GM12878 (cell line): ENCODE data around the gene ZNF22. TPM values are rescaled to one million over a fixed set of nuclear protein-coding genes. Genes with fewer than 3 reads are reported as not detected.
A peak's percentile ranks its signal among the peaks of the same experiment; 100 is the strongest.

Experiments used
- ATAC-seq: fragments of 200-7000 bp; cut with Tn5 transposase; 3 replicates; pipeline ENCODE4 v1.9.1; 2020; ENCODE audit warnings: mild to moderate bottlenecking, moderate library complexity
- BruUV-seq: library from RNA; stranded (reverse); fragments of 400-500 nt; replicated peaks from 2 replicates; lab custom pipeline; 2021; lab: Mats Ljungman, UMichigan
- CTCF ChIA-PET: fragments of 300-600 bp; sonication (Branson Sonifier 250); formaldehyde crosslinking; extraction: SDS; loops from one replicate; lab custom pipeline; 2021; ENCODE audit warnings: inconsistent platforms; lab: Yijun Ruan, JAX
- POLR2A ChIA-PET: fragments of 350-600 bp; formaldehyde crosslinking; extraction: SDS; loops from one replicate; lab custom pipeline; 2021; ENCODE audit warnings: inconsistent platforms; lab: Charles Lee
- RAD21 ChIA-PET: fragments of 300-600 bp; sonication (Branson Sonifier 250); formaldehyde crosslinking; loops from one replicate; lab custom pipeline; 2023; ENCODE audit warnings: antibody characterized with exemption; ENCODE audit not compliant: unreplicated experiment; lab: Charles Lee
- SMC1A ChIA-PET: fragments of 300-600 bp; sonication (Branson Sonifier 250); formaldehyde crosslinking; loops from one replicate; lab custom pipeline; 2023; ENCODE audit not compliant: unreplicated experiment, uncharacterized antibody; lab: Charles Lee
- DNase-seq: peaks from one replicate; pipeline ENCODE4 v3.0.0-alpha.2; 2011; ENCODE audit warnings: low read depth, low spot score
- FAIRE-seq: peaks from 3 replicates; lab custom pipeline; 2011; peaks lifted over from hg19 to GRCh38; lab: Jason Lieb, UNC
- H2AFZ ChIP-seq: 2 replicates; pipeline ENCODE4 v1.6.0; 2011; ENCODE audit warnings: low read depth, low read length, control low read depth; ENCODE audit not compliant: control insufficient read depth
- H3K27ac ChIP-seq: 2 replicates; pipeline ENCODE4 v1.5.1; 2011; ENCODE audit warnings: control low read depth; ENCODE audit not compliant: control insufficient read depth, insufficient read depth
- H3K27me3 ChIP-seq, 2 experiments: replicated peaks in 1 of 2; 2 replicates each; pipeline versions ENCODE4 v1.6.0 to v1.6.1; 2011; ENCODE audit warnings: low read length in 1 of 2; ENCODE audit not compliant: control insufficient read depth in 2 of 2, insufficient read depth in 2 of 2
- H3K36me3 ChIP-seq, 2 experiments: 2 replicates each; pipeline ENCODE4 v1.5.1; 2011; ENCODE audit warnings: low read length in 1 of 2; ENCODE audit not compliant: control insufficient read depth in 2 of 2, insufficient read depth in 2 of 2
- H3K4me1 ChIP-seq: 2 replicates; pipeline ENCODE4 v1.6.1; 2011; ENCODE audit warnings: mild to moderate bottlenecking, low read length, moderate library complexity, mixed read lengths; ENCODE audit not compliant: control insufficient read depth, insufficient read depth
- H3K4me2 ChIP-seq: 2 replicates; pipeline ENCODE4 v1.6.0; 2011; ENCODE audit warnings: control low read depth; ENCODE audit not compliant: control insufficient read depth, insufficient read depth
- H3K4me3 ChIP-seq: fragments of 200-600 bp; sonication (generic); 2 replicates; pipeline ENCODE4 v1.5.1; 2016
- H3K79me2 ChIP-seq: 2 replicates; pipeline ENCODE4 v1.6.0; 2011; ENCODE audit warnings: low read length; ENCODE audit not compliant: control insufficient read depth, insufficient read depth
- H3K9ac ChIP-seq: 2 replicates; pipeline ENCODE4 v1.8.0; 2011; ENCODE audit warnings: low read length, control low read depth, mixed read lengths; ENCODE audit not compliant: control insufficient read depth, insufficient read depth
- H3K9me3 ChIP-seq: replicated peaks from 3 replicates; pipeline ENCODE4 v1.5.1; 2011; ENCODE audit warnings: mild to moderate bottlenecking, low read length; ENCODE audit not compliant: control insufficient read depth, insufficient read depth
- H4K20me1 ChIP-seq: 2 replicates; pipeline ENCODE4 v1.6.0; 2011; ENCODE audit not compliant: control insufficient read depth, insufficient read depth
- BHLHE40 ChIP-seq, 2 experiments: fragments of 450-650 bp in 1 of 2; IDR thresholded peaks; 2 replicates each; pipeline ENCODE4 v1.6.1; 2011 to 2017; ENCODE audit warnings: low read depth in 2 of 2, borderline replicate concordance in 1 of 2, improper control_type of control experiment in 1 of 2, low read length in 1 of 2, mild to moderate bottlenecking in 1 of 2
- BMI1 ChIP-seq: fragments of 450-650 bp; IDR thresholded peaks from 2 replicates; pipeline ENCODE4 v1.6.1; 2016; ENCODE audit warnings: mild to moderate bottlenecking, moderate library complexity, borderline replicate concordance
- BRCA1 ChIP-seq: IDR thresholded peaks from 2 replicates; pipeline ENCODE4 v1.6.1; 2011; ENCODE audit warnings: low read depth, low read length, improper control_type of control experiment
- CBX5 ChIP-seq: sonication (generic); IDR thresholded peaks from 2 replicates; pipeline ENCODE4 v1.6.1; 2016; ENCODE audit warnings: low read depth, moderate library complexity, mild to moderate bottlenecking, inconsistent platforms
- CEBPB ChIP-seq, 2 experiments: fragments of 150-350 bp in 1 of 2; IDR thresholded peaks; 2 replicates each; pipeline ENCODE4 v1.6.1; 2012 to 2014; ENCODE audit warnings: low read depth in 2 of 2, low read length in 2 of 2, borderline replicate concordance in 1 of 2, inconsistent platforms in 1 of 2
- EGR1 ChIP-seq, 2 experiments: IDR thresholded peaks; 1 replicate in 1 of 2; 2 replicates in 1 of 2; pipeline ENCODE4 v1.6.1; 2011 to 2012; ENCODE audit warnings: low read depth in 2 of 2, low read length in 2 of 2, borderline replicate concordance in 1 of 2, mild to moderate bottlenecking in 1 of 2, moderate library complexity in 1 of 2
- FOS ChIP-seq: IDR thresholded peaks from 3 replicates; pipeline ENCODE4 v1.6.1; 2011; ENCODE audit warnings: borderline replicate concordance; ENCODE audit not compliant: insufficient read length; ENCODE audit errors: extremely low read depth
- IRF4 ChIP-seq: IDR thresholded peaks from 2 replicates; pipeline ENCODE4 v1.6.1; 2011; ENCODE audit warnings: low read depth, low read length
- JUNB ChIP-seq: IDR thresholded peaks from 2 replicates; pipeline ENCODE4 v1.6.1; 2016; ENCODE audit warnings: antibody characterized with exemption, mild to moderate bottlenecking
- NFYB ChIP-seq: IDR thresholded peaks from 2 replicates; pipeline ENCODE4 v1.6.1; 2011; ENCODE audit warnings: low read depth, mild to moderate bottlenecking, low read length, improper control_type of control experiment, moderate library complexity; ENCODE audit not compliant: insufficient read depth
- NR2C2 ChIP-seq: IDR thresholded peaks from 2 replicates; pipeline ENCODE4 v1.6.1; 2011; ENCODE audit warnings: borderline replicate concordance, low read depth; ENCODE audit not compliant: control insufficient read depth, insufficient read length
- RB1 ChIP-seq: fragments of 450-650 bp; formaldehyde crosslinking; IDR thresholded peaks from 2 replicates; pipeline ENCODE4 v1.6.1; 2017; ENCODE audit warnings: mild to moderate bottlenecking, borderline replicate concordance
- SMARCA5 ChIP-seq: fragments of 450-650 bp; IDR thresholded peaks from 2 replicates; pipeline ENCODE4 v1.6.1; 2017; ENCODE audit warnings: mild to moderate bottlenecking
- WGBS: methylation state at CpG from one replicate; pipeline ENCODE4 v1.1.6; 2016; ENCODE audit warnings: low lambda C conversion rate; ENCODE audit not compliant: insufficient replicate concordance, insufficient coverage; ENCODE audit errors: missing lambda C conversion rate; 5-methylcytosine and 5-hydroxymethylcytosine counted together
- in situ Hi-C: fragments of 300-500 bp; cut with MboI; formaldehyde crosslinking; loops from 9 replicates; pipeline ENCODE4 v1.14.3; 2018; ENCODE audit warnings: mixed read lengths
- intact Hi-C: fragments of 100-400 bp; cut with micrococcal nuclease; formaldehyde crosslinking; loops from one replicate; pipeline ENCODE4 v1.14.2; 2022; ENCODE audit not compliant: unreplicated experiment
- polyA plus RNA-seq, 11 experiments: library from polyadenylated mRNA; depleted of rRNA in 4 of 11; unstranded in 6 of 11; stranded (reverse) in 5 of 11; fragments of >200 nt; fragmentation: Nextera tagmentation in 4 of 11; fragmentation: Illumina TruSeq in 1 of 11; extraction: Ambion mirVana in 4 of 11; extraction: Trizol in 1 of 11; gene quantifications; 1 replicate in 1 of 11; 2 replicates in 10 of 11; pipeline versions ENCODE4 v1.2.1 to v1.2.3, GENCODE V29; 2011 to 2016; ENCODE audit warnings: inconsistent platforms in 2 of 11, missing spikeins in 2 of 11, low read depth in 1 of 11
- total RNA-seq, 4 experiments: library from RNA; depleted of rRNA in 3 of 4; stranded (reverse); fragments of >200 nt in 3 of 4; fragmentation: Illumina TruSeq in 1 of 4; extraction: Trizol in 1 of 4; gene quantifications; 2 replicates each; pipeline versions ENCODE4 v1.2.1 to v1.2.3, GENCODE V29; 2013 to 2021
- TF ChIP-seq, protein P1 (sequence below): fragments of 450-650 bp; IDR thresholded peaks from 2 replicates; pipeline ENCODE4 v1.6.1; 2018; ENCODE audit warnings: mild to moderate bottlenecking, low read depth, moderate library complexity; ENCODE audit not compliant: partially characterized antibody
- TF ChIP-seq, protein P2 (sequence below): fragments of 450-650 bp; IDR thresholded peaks from 2 replicates; pipeline ENCODE4 v1.6.1; 2017; ENCODE audit warnings: low read depth, mild to moderate bottlenecking, moderate library complexity
- TF ChIP-seq, protein P3 (sequence below): IDR thresholded peaks from 2 replicates; pipeline ENCODE4 v1.6.1; 2012; ENCODE audit warnings: low read depth, low read length, improper control_type of control experiment
- TF ChIP-seq, protein P4 (sequence below): IDR thresholded peaks from 2 replicates; pipeline ENCODE4 v1.6.1; 2011; ENCODE audit warnings: low read depth, mild to moderate bottlenecking, low read length, moderate library complexity, borderline replicate concordance; ENCODE audit errors: extremely low read depth

Gene ZNF22
- total and polyA plus RNA-seq, 10 of the 15 experiments (the other 5 are each of a cell fraction or from before 2014, with no cell fraction given): 31.1 to 74.4 (median 43.8) TPM

DNA sequence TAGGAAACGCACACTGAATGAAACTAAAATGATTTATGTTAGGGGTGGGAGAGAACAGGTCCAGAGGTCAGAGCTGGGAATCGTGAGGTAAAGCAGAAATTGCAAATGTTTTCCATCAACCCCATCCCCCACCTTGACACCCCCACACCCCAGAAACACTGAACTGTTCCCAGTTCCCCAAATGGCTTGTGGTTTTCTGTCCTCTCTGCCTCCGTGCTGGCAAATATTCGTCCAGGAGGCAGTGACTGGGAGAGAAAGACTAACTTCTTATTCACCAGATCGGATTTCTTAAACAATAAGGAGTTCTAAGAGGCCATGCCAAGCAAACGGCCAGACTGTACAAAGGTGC, 41.9 kb upstream of the ZNF22 start:
- Histone ChIP-seq H3K27me3 (no peaks in the 10 kb centered on the region), H3K9ac (peak overlapping the region; percentile 74), H4K20me1 (no peaks in the 10 kb centered on the region), H3K4me3 (peak overlapping the region; percentile 92), H2AFZ (peak overlapping the region; percentile 76), H3K27ac (peak overlapping the region; percentile 71), H3K36me3 (no peaks in the 10 kb centered on the region), H3K9me3 (no peaks in the 10 kb centered on the region), H3K4me1 (peaks cover 38% of the 10 kb centered on the region), H3K4me2 (peak overlapping the region; percentile 91), H3K79me2 (peaks cover 43% of the 10 kb centered on the region)
- POLR2A ChIA-PET: interaction anchor here (0.9 to 14.0 kb wide), 4 partner anchors 9 to 43 kb away, joined by 3 to 174 read pairs (median 4); no protein-coding TSS in a partner anchor
- RAD21 ChIA-PET: interaction anchor here (1.6 to 1.8 kb wide), 3 partner anchors 9 to 26 kb away, joined by 5 to 7 read pairs (median 6); no protein-coding TSS in a partner anchor
- 0% methylated on average over 6 of the region's 6 CpGs for whole genome bisulfite sequencing
- no peak for DNase-seq
- no peak for FAIRE-seq
- CTCF ChIA-PET: interaction anchor here (1.1 to 3.9 kb wide), 4 partner anchors 10 to 26 kb away, joined by 3 to 15 read pairs (median 5); no protein-coding TSS in a partner anchor
- SMC1A ChIA-PET: interaction anchor here (0.8 to 2.9 kb wide), 5 partner anchors 9 to 26 kb away, joined by 3 to 15 read pairs (median 4); no protein-coding TSS in a partner anchor
- intact Hi-C loops (loop anchor here (1.0 to 2.0 kb wide), 2 partner anchors 10 to 16 kb away; no protein-coding TSS in a partner anchor), in situ Hi-C loops (loop anchor here (25.0 kb wide), 1 partner anchor 1797 kb away; no protein-coding TSS in a partner anchor)
- BruUV-seq: TSS peak; percentile 80
- no peak for ATAC-seq
- TF ChIP-seq, protein P1, sequence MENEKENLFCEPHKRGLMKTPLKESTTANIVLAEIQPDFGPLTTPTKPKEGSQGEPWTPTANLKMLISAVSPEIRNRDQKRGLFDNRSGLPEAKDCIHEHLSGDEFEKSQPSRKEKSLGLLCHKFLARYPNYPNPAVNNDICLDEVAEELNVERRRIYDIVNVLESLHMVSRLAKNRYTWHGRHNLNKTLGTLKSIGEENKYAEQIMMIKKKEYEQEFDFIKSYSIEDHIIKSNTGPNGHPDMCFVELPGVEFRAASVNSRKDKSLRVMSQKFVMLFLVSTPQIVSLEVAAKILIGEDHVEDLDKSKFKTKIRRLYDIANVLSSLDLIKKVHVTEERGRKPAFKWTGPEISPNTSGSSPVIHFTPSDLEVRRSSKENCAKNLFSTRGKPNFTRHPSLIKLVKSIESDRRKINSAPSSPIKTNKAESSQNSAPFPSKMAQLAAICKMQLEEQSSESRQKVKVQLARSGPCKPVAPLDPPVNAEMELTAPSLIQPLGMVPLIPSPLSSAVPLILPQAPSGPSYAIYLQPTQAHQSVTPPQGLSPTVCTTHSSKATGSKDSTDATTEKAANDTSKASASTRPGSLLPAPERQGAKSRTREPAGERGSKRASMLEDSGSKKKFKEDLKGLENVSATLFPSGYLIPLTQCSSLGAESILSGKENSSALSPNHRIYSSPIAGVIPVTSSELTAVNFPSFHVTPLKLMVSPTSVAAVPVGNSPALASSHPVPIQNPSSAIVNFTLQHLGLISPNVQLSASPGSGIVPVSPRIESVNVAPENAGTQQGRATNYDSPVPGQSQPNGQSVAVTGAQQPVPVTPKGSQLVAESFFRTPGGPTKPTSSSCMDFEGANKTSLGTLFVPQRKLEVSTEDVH: no peak
- no peak for TF ChIP-seq BRCA1
- TF ChIP-seq, protein P2, sequence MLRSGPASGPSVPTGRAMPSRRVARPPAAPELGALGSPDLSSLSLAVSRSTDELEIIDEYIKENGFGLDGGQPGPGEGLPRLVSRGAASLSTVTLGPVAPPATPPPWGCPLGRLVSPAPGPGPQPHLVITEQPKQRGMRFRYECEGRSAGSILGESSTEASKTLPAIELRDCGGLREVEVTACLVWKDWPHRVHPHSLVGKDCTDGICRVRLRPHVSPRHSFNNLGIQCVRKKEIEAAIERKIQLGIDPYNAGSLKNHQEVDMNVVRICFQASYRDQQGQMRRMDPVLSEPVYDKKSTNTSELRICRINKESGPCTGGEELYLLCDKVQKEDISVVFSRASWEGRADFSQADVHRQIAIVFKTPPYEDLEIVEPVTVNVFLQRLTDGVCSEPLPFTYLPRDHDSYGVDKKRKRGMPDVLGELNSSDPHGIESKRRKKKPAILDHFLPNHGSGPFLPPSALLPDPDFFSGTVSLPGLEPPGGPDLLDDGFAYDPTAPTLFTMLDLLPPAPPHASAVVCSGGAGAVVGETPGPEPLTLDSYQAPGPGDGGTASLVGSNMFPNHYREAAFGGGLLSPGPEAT: 0 out of 2 replicates have a peak, but pooled peaks have one; percentile 1
- TF ChIP-seq SMARCA5: no peak
- no peak for TF ChIP-seq NR2C2
- TF ChIP-seq JUNB: no peak
- no peak for TF ChIP-seq FOS
- TF ChIP-seq EGR1 (IDR thresholded peaks at IDR 0.05; ENCODE audit: borderline replicate concordance in 1 of 2, low read depth in 2 of 2, low read length in 2 of 2): peak in 1 of 2 experiments; percentile 40; a peak in 1 of 3 replicates
- no peak for TF ChIP-seq CBX5
- no peak for TF ChIP-seq RB1
- TF ChIP-seq BHLHE40 (IDR thresholded peaks at IDR 0.05; ENCODE audit: borderline replicate concordance in 1 of 2, low read depth in 2 of 2, low read length in 1 of 2): no peak
- peak; percentile 20; the same call in 1 of the 2 replicates for TF ChIP-seq IRF4
- TF ChIP-seq BMI1: no peak
- TF ChIP-seq, protein P3, sequence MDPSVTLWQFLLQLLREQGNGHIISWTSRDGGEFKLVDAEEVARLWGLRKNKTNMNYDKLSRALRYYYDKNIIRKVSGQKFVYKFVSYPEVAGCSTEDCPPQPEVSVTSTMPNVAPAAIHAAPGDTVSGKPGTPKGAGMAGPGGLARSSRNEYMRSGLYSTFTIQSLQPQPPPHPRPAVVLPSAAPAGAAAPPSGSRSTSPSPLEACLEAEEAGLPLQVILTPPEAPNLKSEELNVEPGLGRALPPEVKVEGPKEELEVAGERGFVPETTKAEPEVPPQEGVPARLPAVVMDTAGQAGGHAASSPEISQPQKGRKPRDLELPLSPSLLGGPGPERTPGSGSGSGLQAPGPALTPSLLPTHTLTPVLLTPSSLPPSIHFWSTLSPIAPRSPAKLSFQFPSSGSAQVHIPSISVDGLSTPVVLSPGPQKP: no peak
- TF ChIP-seq, protein P4, sequence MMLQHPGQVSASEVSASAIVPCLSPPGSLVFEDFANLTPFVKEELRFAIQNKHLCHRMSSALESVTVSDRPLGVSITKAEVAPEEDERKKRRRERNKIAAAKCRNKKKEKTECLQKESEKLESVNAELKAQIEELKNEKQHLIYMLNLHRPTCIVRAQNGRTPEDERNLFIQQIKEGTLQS: no peak
- TF ChIP-seq CEBPB (IDR thresholded peaks at IDR 0.05; ENCODE audit: borderline replicate concordance in 1 of 2, low read depth in 2 of 2, low read length in 2 of 2): no peak
- TF ChIP-seq NFYB: no peak
